Esophagus muscularis mucosa (tissue), 4 donors: ENCODE data around the gene SDK1. TPM values are rescaled to one million over a fixed set of nuclear protein-coding genes. Genes with fewer than 3 reads are reported as not detected.

Experiments used
- DNase-seq: peaks from one replicate; pipeline ENCODE4 v3.0.0-alpha.2; 2017; ENCODE audit errors: extremely low spot score
- H3K27ac ChIP-seq, 4 donors: fragments of 200-600 bp; sonication (generic); replicated peaks in 1 of 4; 1 replicate in 3 of 4; 2 replicates in 1 of 4; pipeline ENCODE4 v1.5.1; 2016 to 2019; ENCODE audit warnings: mild to moderate bottlenecking in 1 of 4
- H3K27me3 ChIP-seq, 4 donors: fragments of 200-600 bp; sonication (generic); one replicate each; pipeline versions ENCODE4 v1.5.1 to v1.6.0; 2016 to 2019
- H3K36me3 ChIP-seq, 4 donors: fragments of 200-600 bp; sonication (generic); one replicate each; pipeline ENCODE4 v1.5.1; 2016 to 2019
- H3K4me1 ChIP-seq, 4 donors: fragments of 200-600 bp; sonication (generic); one replicate each; pipeline ENCODE4 v1.5.1; 2016 to 2019
- H3K4me3 ChIP-seq, 4 donors: fragments of 200-600 bp; sonication (generic); 1 replicate in 2 of 4; 2 replicates in 2 of 4; pipeline ENCODE4 v1.5.1; 2016 to 2019; ENCODE audit warnings: mild to moderate bottlenecking in 4 of 4, moderate library complexity in 1 of 4
- H3K9me3 ChIP-seq, 4 donors: fragments of 200-600 bp; sonication (generic); 1 replicate in 3 of 4; 2 replicates in 1 of 4; pipeline ENCODE4 v1.5.1; 2016 to 2019
- EP300 ChIP-seq: sonication (generic); formaldehyde crosslinking; IDR thresholded peaks from one replicate; pipeline ENCODE4 v1.6.1; 2017; ENCODE audit warnings: antibody characterized with exemption
- POLR2A ChIP-seq: fragments of 450-650 bp; IDR thresholded peaks from one replicate; pipeline ENCODE4 v1.6.1; 2017; ENCODE audit warnings: antibody characterized with exemption, moderate library complexity, mild to moderate bottlenecking, low read depth
- POLR2AphosphoS5 ChIP-seq, 2 donors: sonication (generic); formaldehyde crosslinking; IDR thresholded peaks; one replicate each; pipeline ENCODE4 v1.6.1; 2017; ENCODE audit warnings: antibody characterized with exemption in 2 of 2
- WGBS: methylation state at CpG from one replicate; pipeline ENCODE4 v1.1.5; 2018; 5-methylcytosine and 5-hydroxymethylcytosine counted together
- intact Hi-C: fragments of 100-400 bp; cut with DNase I; formaldehyde crosslinking; loops from one replicate; pipeline ENCODE4 v1.15.1; 2023
- total RNA-seq, 4 donors: library from RNA; depleted of rRNA; stranded (reverse); fragments of >200 nt; gene quantifications; one replicate each; pipeline versions ENCODE4 v1.1.0 to v1.2.1, GENCODE V29; 2016
- TF ChIP-seq, protein P1 (sequence below), 3 experiments: fragments of 200-600 bp in 2 of 3; fragments of 450-650 bp in 1 of 3; sonication (generic) in 2 of 3; IDR thresholded peaks; one replicate each; pipeline ENCODE4 v1.5.1; 2017 to 2019; ENCODE audit warnings: antibody characterized with exemption in 3 of 3, mild to moderate bottlenecking in 2 of 3, moderate library complexity in 1 of 3

SDK1 gene
- total RNA-seq, 4 donors from 2014 or later = 7.8 to 18.6 (median 12.0) TPM

DNA sequence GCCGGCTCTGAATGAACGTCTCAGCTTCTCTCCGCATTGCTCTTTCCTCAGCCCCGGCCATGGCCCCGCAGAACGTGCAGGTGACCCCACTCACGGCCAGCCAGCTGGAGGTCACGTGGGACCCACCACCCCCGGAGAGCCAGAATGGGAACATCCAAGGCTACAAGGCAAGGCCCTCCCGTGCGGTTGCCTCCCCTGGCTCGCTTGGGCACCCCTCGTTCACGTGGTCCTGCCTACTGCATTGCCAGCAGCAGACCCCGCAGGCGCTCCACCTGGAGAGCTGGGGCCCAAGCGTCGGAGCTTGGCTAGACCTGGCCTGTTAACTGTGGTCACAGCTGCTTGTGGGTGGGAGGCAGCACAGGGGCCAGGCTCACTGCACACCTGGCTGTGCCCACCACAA is 904.8 kb downstream of the SDK1 start:
- intact Hi-C loops = no loop called here
- Histone ChIP-seq H3K4me3 (no peak overlapping the region), H3K9me3 (peaks cover 0 to 2% (median 0%) of the 10 kb centered on the region in 4 donors), H3K4me1 (no peaks in the 10 kb centered on the region), H3K27me3 (no peaks in the 10 kb centered on the region), H3K27ac (no peak overlapping the region), H3K36me3 (no peaks in the 10 kb centered on the region)
- TF ChIP-seq, protein P1, sequence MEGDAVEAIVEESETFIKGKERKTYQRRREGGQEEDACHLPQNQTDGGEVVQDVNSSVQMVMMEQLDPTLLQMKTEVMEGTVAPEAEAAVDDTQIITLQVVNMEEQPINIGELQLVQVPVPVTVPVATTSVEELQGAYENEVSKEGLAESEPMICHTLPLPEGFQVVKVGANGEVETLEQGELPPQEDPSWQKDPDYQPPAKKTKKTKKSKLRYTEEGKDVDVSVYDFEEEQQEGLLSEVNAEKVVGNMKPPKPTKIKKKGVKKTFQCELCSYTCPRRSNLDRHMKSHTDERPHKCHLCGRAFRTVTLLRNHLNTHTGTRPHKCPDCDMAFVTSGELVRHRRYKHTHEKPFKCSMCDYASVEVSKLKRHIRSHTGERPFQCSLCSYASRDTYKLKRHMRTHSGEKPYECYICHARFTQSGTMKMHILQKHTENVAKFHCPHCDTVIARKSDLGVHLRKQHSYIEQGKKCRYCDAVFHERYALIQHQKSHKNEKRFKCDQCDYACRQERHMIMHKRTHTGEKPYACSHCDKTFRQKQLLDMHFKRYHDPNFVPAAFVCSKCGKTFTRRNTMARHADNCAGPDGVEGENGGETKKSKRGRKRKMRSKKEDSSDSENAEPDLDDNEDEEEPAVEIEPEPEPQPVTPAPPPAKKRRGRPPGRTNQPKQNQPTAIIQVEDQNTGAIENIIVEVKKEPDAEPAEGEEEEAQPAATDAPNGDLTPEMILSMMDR (IDR thresholded peaks at IDR 0.05) = no peak
- TF ChIP-seq POLR2A (no peak), POLR2AphosphoS5 (IDR thresholded peaks at IDR 0.05) (no peak)
- no peak for DNase-seq
- 95% methylated on average over 18 of the region's 18 CpGs for WGBS

DNA sequence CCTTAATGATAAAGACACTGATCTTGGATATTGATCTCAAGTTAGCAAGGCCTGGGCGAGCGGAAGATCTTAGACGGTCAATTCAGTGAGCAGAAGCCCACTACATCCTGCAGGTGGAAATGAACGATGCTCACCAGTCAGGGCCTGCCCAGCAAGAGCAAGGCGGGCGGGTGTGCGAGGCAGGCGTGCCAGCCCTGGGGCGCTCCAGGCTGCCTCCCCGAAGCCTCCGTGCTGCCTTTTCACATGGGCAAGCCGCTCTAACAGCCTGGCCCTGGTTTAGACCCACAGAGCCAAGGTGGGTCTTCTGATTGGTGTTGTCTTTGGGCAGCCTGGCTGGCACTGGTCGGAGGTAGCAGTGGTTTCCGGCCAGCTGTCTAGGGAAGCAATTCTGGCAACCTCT is 906.0 kb downstream of the SDK1 start:
- DNase-seq = no peak
- TF ChIP-seq, protein P1 (IDR thresholded peaks at IDR 0.05) = no peak
- no peak for TF ChIP-seq POLR2A
- no peak for TF ChIP-seq EP300
- TF ChIP-seq POLR2AphosphoS5 (IDR thresholded peaks at IDR 0.05) = no peak
- Histone ChIP-seq H3K27ac (no peak overlapping the region), H3K9me3 (no peaks in the 10 kb centered on the region), H3K27me3 (no peaks in the 10 kb centered on the region), H3K36me3 (no peaks in the 10 kb centered on the region), H3K4me1 (no peaks in the 10 kb centered on the region), H3K4me3 (no peak overlapping the region)
- WGBS = 99% methylated on average over 14 of the region's 14 CpGs
- intact Hi-C loops = no loop called here

DNA sequence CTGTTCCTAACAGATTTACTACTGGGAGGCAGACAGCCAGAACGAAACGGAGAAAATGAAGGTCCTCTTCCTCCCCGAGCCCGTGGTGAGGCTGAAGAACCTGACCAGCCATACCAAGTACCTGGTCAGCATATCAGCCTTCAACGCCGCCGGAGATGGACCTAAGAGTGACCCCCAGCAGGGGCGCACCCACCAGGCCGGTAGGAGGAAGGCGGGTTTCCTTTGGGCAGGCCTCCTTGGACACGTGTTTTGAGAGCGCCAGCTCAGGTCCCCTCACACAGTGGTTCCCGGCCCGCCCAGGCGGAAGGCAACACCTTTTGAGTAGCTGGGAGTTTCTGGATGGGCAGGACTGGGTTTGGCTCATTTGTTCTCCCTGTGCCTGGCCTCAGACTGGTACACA is 907.0 kb downstream of the SDK1 start:
- Histone ChIP-seq H3K9me3 (no peaks in the 10 kb centered on the region), H3K36me3 (no peaks in the 10 kb centered on the region), H3K27me3 (no peaks in the 10 kb centered on the region), H3K4me1 (no peaks in the 10 kb centered on the region), H3K4me3 (no peak overlapping the region), H3K27ac (no peak overlapping the region)
- WGBS = 83% methylated on average over 2 of the region's 15 CpGs
- intact Hi-C loops = no loop called here
- TF ChIP-seq, protein P1 (IDR thresholded peaks at IDR 0.05) = no peak
- no peak for TF ChIP-seq POLR2AphosphoS5 (IDR thresholded peaks at IDR 0.05)
- TF ChIP-seq EP300 = no peak
- no peak for TF ChIP-seq POLR2A
- DNase-seq = no peak

DNA sequence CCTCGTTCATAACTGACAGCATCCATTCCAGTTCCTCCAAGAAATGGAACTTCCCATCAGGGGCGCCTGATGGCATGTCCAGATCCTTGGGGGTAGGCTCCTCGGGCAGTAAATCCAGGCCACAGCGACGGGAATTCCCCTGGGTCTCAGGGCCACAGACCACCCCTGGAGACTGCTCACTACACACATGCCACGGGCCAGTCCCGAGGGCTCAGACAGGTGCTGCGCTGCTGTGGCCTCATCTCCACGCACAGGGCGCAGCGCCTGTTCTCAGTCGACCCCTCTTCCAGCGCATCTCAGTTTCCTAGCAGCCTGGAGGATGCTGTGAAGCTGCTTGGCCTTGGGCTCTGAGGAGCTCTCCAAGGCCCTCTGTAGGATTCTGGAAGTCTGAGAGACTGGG is 907.5 kb downstream of the SDK1 start:
- 88% methylated on average over 13 of the region's 13 CpGs for WGBS
- TF ChIP-seq, protein P1 (IDR thresholded peaks at IDR 0.05) = no peak
- no peak for TF ChIP-seq POLR2A
- no peak for TF ChIP-seq POLR2AphosphoS5 (IDR thresholded peaks at IDR 0.05)
- Histone ChIP-seq H3K4me1 (no peaks in the 10 kb centered on the region), H3K9me3 (no peaks in the 10 kb centered on the region), H3K27me3 (no peaks in the 10 kb centered on the region), H3K27ac (no peak overlapping the region), H3K4me3 (no peak overlapping the region), H3K36me3 (no peaks in the 10 kb centered on the region)
- intact Hi-C loops = no loop called here
- DNase-seq = no peak

DNA sequence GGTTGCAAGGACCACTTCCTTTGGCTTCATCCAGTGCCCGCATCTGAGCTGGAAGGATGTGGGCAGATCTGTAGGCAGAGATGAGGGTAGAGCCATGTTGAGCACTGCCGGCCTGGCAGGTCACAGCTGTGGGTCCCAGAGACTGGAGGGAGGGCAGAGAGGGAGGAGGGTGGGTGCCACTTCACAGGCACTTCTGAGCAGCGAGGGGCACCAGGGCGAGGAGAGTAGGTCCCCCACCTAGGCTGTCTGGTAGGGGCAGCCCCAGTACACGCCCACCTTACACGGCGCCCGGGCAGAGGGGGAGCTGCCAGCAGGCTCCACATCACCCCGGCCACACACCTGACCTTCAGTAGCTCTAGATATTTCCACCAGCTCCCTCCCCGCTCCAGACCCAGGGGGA is 908.1 kb downstream of the SDK1 start:
- intact Hi-C loops = no loop called here
- no peak overlapping the region for H3K4me3 ChIP-seq
- H3K27ac ChIP-seq = no peak overlapping the region
- no peaks in the 10 kb centered on the region for H3K9me3 ChIP-seq
- TF ChIP-seq, protein P1 (IDR thresholded peaks at IDR 0.05) = no peak
- TF ChIP-seq EP300 (no peak), POLR2A (no peak), POLR2AphosphoS5 (IDR thresholded peaks at IDR 0.05) (no peak)
- no peak for DNase-seq
- WGBS = 86% methylated on average over 10 of the region's 10 CpGs
- H3K4me1 ChIP-seq = no peaks in the 10 kb centered on the region
- H3K27me3 ChIP-seq = no peaks in the 10 kb centered on the region
- no peaks in the 10 kb centered on the region for H3K36me3 ChIP-seq
